HCT116 (cell line): Measurements from ENCODE around the gene C1QTNF12. TPM values are rescaled to one million over a fixed set of nuclear protein-coding genes. Genes with fewer than 3 reads are reported as not detected.
A peak's percentile ranks its signal among the peaks of the same experiment; 100 is the strongest.

Experiments used
- ATAC-seq: fragments of 200-7000 bp; cut with Tn5 transposase; 2 replicates; pipeline ENCODE4 v1.9.1; 2020; ENCODE audit warnings: mild to moderate bottlenecking, moderate library complexity
- BruUV-seq: library from RNA; stranded (reverse); fragments of 400-500 nt; replicated peaks from 2 replicates; lab custom pipeline; 2021; lab: Mats Ljungman, UMichigan
- CTCF ChIA-PET: fragments of 300-600 bp; sonication (Branson Sonifier 250); formaldehyde crosslinking; loops from one replicate; lab custom pipeline; 2021; ENCODE audit warnings: antibody characterized with exemption; lab: Charles Lee
- POLR2A ChIA-PET: fragments of 300-600, 350-600 bp; sonication (Branson Sonifier 250); formaldehyde crosslinking; loops from one replicate; lab custom pipeline; 2021; ENCODE audit warnings: antibody characterized with exemption; lab: Charles Lee
- RAD21 ChIA-PET, 2 experiments: fragments of 300-600 bp; sonication (Branson Sonifier 250); formaldehyde crosslinking; loops; one replicate each; lab custom pipeline; 2023; ENCODE audit warnings: low total read pairs in 2 of 2; ENCODE audit not compliant: uncharacterized antibody in 2 of 2, unreplicated experiment in 2 of 2, low non-redundant PET in 1 of 2; lab: Charles Lee
- DNase-seq: peaks from one replicate; pipeline ENCODE4 v3.0.0-alpha.2; 2010; ENCODE audit warnings: low read depth, low spot score
- H2AFZ ChIP-seq: fragments of 200-600 bp; shearing (Covaris generic), sonication (generic); 2 replicates; pipeline ENCODE4 v1.6.1; 2017; ENCODE audit warnings: low read depth, mixed run types, mixed read lengths, antibody characterized with exemption, low read length; ENCODE audit not compliant: poor library complexity, severe bottlenecking
- H3K27ac ChIP-seq: 2 replicates; pipeline ENCODE4 v1.5.1; 2012; ENCODE audit warnings: low read depth, low read length
- H3K27me3 ChIP-seq: fragments of 200-600 bp; sonication (generic); 2 replicates; pipeline ENCODE4 v1.6.1; 2016; ENCODE audit warnings: mixed run types, low read length, mixed read lengths; ENCODE audit not compliant: insufficient read depth
- H3K36me3 ChIP-seq, 2 experiments: fragments of 200-500 bp in 1 of 2; fragments of 200-600 bp in 1 of 2; sonication (Bioruptor generic) in 1 of 2; sonication (generic) in 1 of 2; 2 replicates each; pipeline versions ENCODE4 v1.5.1 to v1.6.1; 2014 to 2016; ENCODE audit warnings: low read length in 2 of 2, inconsistent platforms in 1 of 2, mixed read lengths in 1 of 2, mixed run types in 1 of 2; ENCODE audit not compliant: insufficient read depth in 2 of 2, control insufficient read depth in 1 of 2
- H3K4me1 ChIP-seq, 2 experiments: fragments of 200-600 bp in 1 of 2; sonication (generic) in 1 of 2; 2 replicates each; pipeline versions ENCODE4 v1.5.1 to v1.6.1; 2012 to 2017; ENCODE audit warnings: low read length in 2 of 2, inconsistent platforms in 1 of 2, mild to moderate bottlenecking in 1 of 2, mixed read lengths in 1 of 2, mixed run types in 1 of 2, moderate library complexity in 1 of 2; ENCODE audit not compliant: insufficient read depth in 2 of 2, control insufficient read depth in 1 of 2
- H3K4me2 ChIP-seq: fragments of 200-600 bp; sonication (generic); 2 replicates; pipeline ENCODE4 v1.6.1; 2017; ENCODE audit warnings: mixed run types, low read length, mixed read lengths
- H3K4me3 ChIP-seq, 2 experiments: fragments of 200-600 bp in 1 of 2; sonication (generic) in 1 of 2; replicated peaks in 1 of 2; 2 replicates each; pipeline ENCODE4 v1.5.1; 2011 to 2016; ENCODE audit warnings: low read length in 2 of 2, control low read depth in 1 of 2, low read depth in 1 of 2, mild to moderate bottlenecking in 1 of 2, mixed read lengths in 1 of 2, mixed run types in 1 of 2
- H3K79me2 ChIP-seq: fragments of 200-600 bp; sonication (generic); 2 replicates; pipeline ENCODE4 v1.6.1; 2017; ENCODE audit warnings: mild to moderate bottlenecking, mixed run types, low read length, moderate library complexity, mixed read lengths; ENCODE audit not compliant: insufficient read depth
- H3K9ac ChIP-seq: fragments of 200-600 bp; sonication (generic); 2 replicates; pipeline ENCODE4 v1.6.1; 2016; ENCODE audit warnings: low read length, mixed read lengths
- H3K9me2 ChIP-seq: fragments of 200-600 bp; sonication (generic), shearing (Covaris generic); 2 replicates; pipeline ENCODE4 v1.6.1; 2017; ENCODE audit warnings: mixed run types, mild to moderate bottlenecking, moderate library complexity; ENCODE audit not compliant: insufficient read depth
- H3K9me3 ChIP-seq, 2 experiments: fragments of 200-500 bp in 1 of 2; fragments of 200-600 bp in 1 of 2; sonication (Bioruptor generic) in 1 of 2; sonication (generic) in 1 of 2; 2 replicates each; pipeline ENCODE4 v1.6.1; 2014 to 2017; ENCODE audit warnings: low read length in 2 of 2, mixed read lengths in 2 of 2, inconsistent platforms in 1 of 2, low read depth in 1 of 2, mild to moderate bottlenecking in 1 of 2, mixed run types in 1 of 2, moderate library complexity in 1 of 2; ENCODE audit not compliant: control insufficient read depth in 1 of 2, insufficient read depth in 1 of 2
- H4K20me1 ChIP-seq: fragments of 200-600 bp; sonication (generic), shearing (Covaris generic); 2 replicates; pipeline ENCODE4 v1.6.1; 2017; ENCODE audit warnings: mixed run types, mild to moderate bottlenecking, moderate library complexity; ENCODE audit not compliant: insufficient read depth
- CBX3 ChIP-seq: IDR thresholded peaks from 2 replicates; pipeline ENCODE4 v1.6.1; 2012; ENCODE audit warnings: low read depth
- CEBPB ChIP-seq: IDR thresholded peaks from 2 replicates; pipeline ENCODE4 v1.6.1; 2012; ENCODE audit warnings: low read depth
- EZH2 ChIP-seq: fragments of 200-600 bp; sonication (generic); IDR thresholded peaks from 2 replicates; pipeline ENCODE4 v1.6.1; 2017; ENCODE audit warnings: antibody characterized with exemption, mixed run types
- JUND ChIP-seq: IDR thresholded peaks from 2 replicates; pipeline ENCODE4 v1.6.1; 2012
- MAX ChIP-seq: IDR thresholded peaks from 2 replicates; pipeline ENCODE4 v1.6.1; 2012
- POLR2A ChIP-seq: IDR thresholded peaks from 2 replicates; pipeline ENCODE4 v1.7.0; 2011; ENCODE audit warnings: borderline replicate concordance; ENCODE audit not compliant: insufficient read depth, insufficient read length; ENCODE audit errors: extremely low read depth
- RAD21 ChIP-seq: IDR thresholded peaks from 2 replicates; pipeline ENCODE4 v1.6.1; 2012; ENCODE audit warnings: low read depth, mild to moderate bottlenecking
- REST ChIP-seq: IDR thresholded peaks from 2 replicates; pipeline ENCODE4 v1.6.1; 2012; ENCODE audit warnings: low read depth
- SIN3A ChIP-seq: IDR thresholded peaks from 2 replicates; pipeline ENCODE4 v1.6.1; 2012; ENCODE audit warnings: low read depth
- SP1 ChIP-seq: IDR thresholded peaks from 2 replicates; pipeline ENCODE4 v1.6.1; 2012; ENCODE audit warnings: low read depth
- ZBTB33 ChIP-seq: IDR thresholded peaks from 2 replicates; pipeline ENCODE4 v1.6.1; 2011; ENCODE audit warnings: mild to moderate bottlenecking, low read length, moderate library complexity; ENCODE audit not compliant: insufficient replicate concordance; ENCODE audit errors: extremely low read depth
- intact Hi-C: fragments of 100-400 bp; cut with micrococcal nuclease; formaldehyde crosslinking; loops from 2 replicates; pipeline ENCODE4 v1.10.0; 2022
- total RNA-seq: library from RNA; stranded (reverse); gene quantifications from one replicate; pipeline ENCODE4 v1.2.1, GENCODE V29; 2021; ENCODE audit not compliant: unreplicated experiment

Gene C1QTNF12
- total RNA-seq, 1 experiment from 2014 or later = 6.9 TPM

GRCh38 chr1:1203561-1204424, 42.7 kb downstream of the C1QTNF12 start:
- ChIA-PET POLR2A (no interaction called here), RAD21 (no interaction called here), CTCF (no interaction called here)
- no peak for ATAC-seq
- Histone ChIP-seq H3K27ac (no peak overlapping the region), H3K9ac (no peak overlapping the region), H3K4me1 (peaks cover 25 to 38% of the 10 kb centered on the region in 2 experiments), H3K27me3 (no peaks in the 10 kb centered on the region), H3K79me2 (peaks cover 8% of the 10 kb centered on the region; the same call in 1 of the 2 replicates), H2AFZ (no peak overlapping the region), H3K4me2 (no peak overlapping the region), H3K36me3 (no peaks in the 10 kb centered on the region), H3K9me3 (no peaks in the 10 kb centered on the region), H3K4me3 (no peak overlapping the region), H3K9me2 (no peaks in the 10 kb centered on the region), H4K20me1 (no peaks in the 10 kb centered on the region)
- TF ChIP-seq CEBPB (no peak), SIN3A (no peak), MAX (no peak)
- BruUV-seq = TSS peak; percentile 72
- no peak for DNase-seq
- intact Hi-C loops = no loop called here

- CTCF ChIA-PET = no interaction called here
- ATAC-seq = no peak
- no TSS peak for BruUV-seq
Measured at GRCh38 chr1:1202831-1203560, 43.5 kb downstream of the C1QTNF12 start.

More at GRCh38 chr1:1202831-1203560, 43.5 kb downstream of the C1QTNF12 start:
- POLR2A ChIA-PET = no interaction called here
- no peaks in the 10 kb centered on the region for H3K27me3 ChIP-seq
- H4K20me1 ChIP-seq = no peaks in the 10 kb centered on the region
- TF ChIP-seq JUND (no peak), ZBTB33 (no peak), CEBPB (no peak), CBX3 (no peak), RAD21 (no peak), EZH2 (no peak), POLR2A (no peak), SP1 (no peak), REST (no peak)
- no peak for DNase-seq
- RAD21 ChIA-PET = no interaction called here
- no peaks in the 10 kb centered on the region for H3K36me3 ChIP-seq
- H3K9ac ChIP-seq = no peak overlapping the region
- no peak overlapping the region for H3K4me2 ChIP-seq
- H3K9me2 ChIP-seq = no peaks in the 10 kb centered on the region
- intact Hi-C loops = no loop called here
- H3K4me3 ChIP-seq = no peak overlapping the region
- H3K27ac ChIP-seq = no peak overlapping the region
- peaks cover 19 to 30% of the 10 kb centered on the region in 2 experiments for H3K4me1 ChIP-seq
- no peaks in the 10 kb centered on the region for H3K9me3 ChIP-seq
- peaks cover 8% of the 10 kb centered on the region; the same call in 1 of the 2 replicates for H3K79me2 ChIP-seq
- H2AFZ ChIP-seq = no peak overlapping the region
